NT2/D1 (cell line): ENCODE data around the gene ZHX3.
"Not testable (repeated sequence)": the region's sequence is repeated elsewhere in the genome, so short reads cannot be mapped to it uniquely, and the experiment has no call there.

Experiments
- DNase-seq: peaks from one replicate; pipeline ENCODE4 v3.0.0-alpha.2; 2011; ENCODE audit warnings: low read depth, low spot score
- H3K27me3 ChIP-seq: 2 replicates; pipeline ENCODE4 v1.6.0; 2011; ENCODE audit warnings: mild to moderate bottlenecking; ENCODE audit not compliant: insufficient read length, insufficient read depth
- H3K36me3 ChIP-seq: 2 replicates; pipeline ENCODE4 v1.6.1; 2011; ENCODE audit warnings: mild to moderate bottlenecking, low read length, mixed read lengths; ENCODE audit not compliant: insufficient read depth, insufficient read length
- H3K4me1 ChIP-seq: 2 replicates; pipeline ENCODE4 v1.5.1; 2011; ENCODE audit not compliant: insufficient read depth, insufficient read length
- H3K4me3 ChIP-seq: 2 replicates; pipeline ENCODE4 v1.5.1; 2011; ENCODE audit warnings: low read depth; ENCODE audit not compliant: insufficient read length
- H3K9ac ChIP-seq: 2 replicates; pipeline ENCODE4 v1.6.0; 2011; ENCODE audit warnings: low read depth; ENCODE audit not compliant: insufficient read length
- H3K9me3 ChIP-seq: 2 replicates; pipeline ENCODE4 v1.5.1; 2011; ENCODE audit warnings: mild to moderate bottlenecking, low read length; ENCODE audit not compliant: insufficient read depth
- SUZ12 ChIP-seq: IDR thresholded peaks from 2 replicates; pipeline ENCODE4 v1.6.1; 2011; ENCODE audit not compliant: insufficient read length, insufficient read depth; ENCODE audit errors: extremely low read depth
- YY1 ChIP-seq: IDR thresholded peaks from 2 replicates; pipeline ENCODE4 v1.6.1; 2011; ENCODE audit not compliant: insufficient read length, insufficient read depth
- ZNF274 ChIP-seq: IDR thresholded peaks from 2 replicates; pipeline ENCODE4 v1.6.1; 2011; ENCODE audit warnings: mild to moderate bottlenecking, low read depth, low read length

The ZHX3 gene

GRCh38 chr20:41327178-41327577, 9.6 kb upstream of the ZHX3 start:
- no peaks in the 10 kb centered on the region for H3K36me3 ChIP-seq
- no peaks in the 10 kb centered on the region for H3K4me1 ChIP-seq
- no peaks in the 10 kb centered on the region for H3K27me3 ChIP-seq
- no peaks in the 10 kb centered on the region for H3K9me3 ChIP-seq
- DNase-seq: no peak
- H3K4me3 ChIP-seq: no peak overlapping the region
- TF ChIP-seq SUZ12 (no peak), ZNF274 (no peak), YY1 (no peak)
- H3K9ac ChIP-seq: no peak overlapping the region

- Histone ChIP-seq H3K4me3 (no peak overlapping the region), H3K36me3 (no peaks in the 10 kb centered on the region), H3K27me3 (no peaks in the 10 kb centered on the region), H3K4me1 (peaks cover 3% of the 10 kb centered on the region), H3K9ac (no peak overlapping the region), H3K9me3 (no peaks in the 10 kb centered on the region)
- TF ChIP-seq ZNF274 (no peak), SUZ12 (no peak), YY1 (no peak)
- no peak for DNase-seq
These were observed 3.4 kb upstream of the ZHX3 start for GRCh38 chr20:41320976-41321375.

GRCh38 chr20:41320441-41320840, 2.9 kb upstream of the ZHX3 start:
- DNase-seq: no peak
- H3K9ac ChIP-seq: no peak overlapping the region
- no peak overlapping the region for H3K4me3 ChIP-seq
- H3K27me3 ChIP-seq: no peaks in the 10 kb centered on the region
- H3K36me3 ChIP-seq: no peaks in the 10 kb centered on the region
- H3K9me3 ChIP-seq: no peaks in the 10 kb centered on the region
- H3K4me1 ChIP-seq: peaks cover 3% of the 10 kb centered on the region
- TF ChIP-seq ZNF274 (no peak), YY1 (no peak), SUZ12 (no peak)

GRCh38 chr20:41318271-41318649, 729 bp upstream of the ZHX3 start:
- H3K9ac ChIP-seq: no peak overlapping the region
- H3K36me3 ChIP-seq: no peaks in the 10 kb centered on the region
- TF ChIP-seq YY1 (no peak), ZNF274 (no peak), SUZ12 (no peak)
- no peaks in the 10 kb centered on the region for H3K9me3 ChIP-seq
- no peak for DNase-seq
- peak overlapping the region; percentile 25 for H3K4me3 ChIP-seq
- no peaks in the 10 kb centered on the region for H3K27me3 ChIP-seq
- H3K4me1 ChIP-seq: peaks cover 3% of the 10 kb centered on the region

- peak overlapping the region; percentile 91 for H3K4me3 ChIP-seq
- H3K9ac ChIP-seq: peak overlapping the region; percentile 93
- no peaks in the 10 kb centered on the region for H3K36me3 ChIP-seq
- H3K4me1 ChIP-seq: peaks cover 3% of the 10 kb centered on the region
- H3K9me3 ChIP-seq: peaks cover 9% of the 10 kb centered on the region; the same call in 1 of the 2 replicates
- TF ChIP-seq ZNF274 (no peak), YY1 (no peak), SUZ12 (no peak)
- DNase-seq: no peak
- no peaks in the 10 kb centered on the region for H3K27me3 ChIP-seq
These were observed 657 bp downstream of the ZHX3 start for GRCh38 chr20:41316602-41317545.

- H3K4me1 ChIP-seq: peaks cover 3% of the 10 kb centered on the region
- TF ChIP-seq YY1 (no peak), ZNF274 (no peak), SUZ12 (no peak)
- DNase-seq: no peak
- H3K9me3 ChIP-seq: peaks cover 12% of the 10 kb centered on the region; the same call in 1 of the 2 replicates
- no peak overlapping the region for H3K9ac ChIP-seq
- no peak overlapping the region for H3K4me3 ChIP-seq
- H3K27me3 ChIP-seq: no peaks in the 10 kb centered on the region
- H3K36me3 ChIP-seq: no peaks in the 10 kb centered on the region
These were observed 1.5 kb downstream of the ZHX3 start for GRCh38 chr20:41316051-41316450.

GRCh38 chr20:41314386-41314785, 3.1 kb downstream of the ZHX3 start:
- Histone ChIP-seq H3K36me3 (no peaks in the 10 kb centered on the region), H3K4me1 (peaks cover 3% of the 10 kb centered on the region), H3K27me3 (no peaks in the 10 kb centered on the region), H3K4me3 (no peak overlapping the region), H3K9ac (no peak overlapping the region), H3K9me3 (peaks cover 12% of the 10 kb centered on the region; the same call in 1 of the 2 replicates)
- TF ChIP-seq ZNF274 (no peak), YY1 (no peak), SUZ12 (no peak)
- DNase-seq: no peak

- not testable (repeated sequence) for H3K4me1 ChIP-seq, H3K36me3 ChIP-seq, H3K9ac ChIP-seq, H3K4me3 ChIP-seq, H3K27me3 ChIP-seq, DNase-seq
- H3K9me3 ChIP-seq: peaks cover 12% of the 10 kb centered on the region; the same call in 1 of the 2 replicates
These were observed 5.5 kb downstream of the ZHX3 start for GRCh38 chr20:41312009-41312408.
